ENCODE measurements around the gene JUNB. TPM values are rescaled to one million over a fixed set of nuclear protein-coding genes. Genes with fewer than 3 reads are reported as not detected.

The JUNB gene
- total RNA-seq, 1 experiment from 2014 or later, result 116 TPM

DNA sequence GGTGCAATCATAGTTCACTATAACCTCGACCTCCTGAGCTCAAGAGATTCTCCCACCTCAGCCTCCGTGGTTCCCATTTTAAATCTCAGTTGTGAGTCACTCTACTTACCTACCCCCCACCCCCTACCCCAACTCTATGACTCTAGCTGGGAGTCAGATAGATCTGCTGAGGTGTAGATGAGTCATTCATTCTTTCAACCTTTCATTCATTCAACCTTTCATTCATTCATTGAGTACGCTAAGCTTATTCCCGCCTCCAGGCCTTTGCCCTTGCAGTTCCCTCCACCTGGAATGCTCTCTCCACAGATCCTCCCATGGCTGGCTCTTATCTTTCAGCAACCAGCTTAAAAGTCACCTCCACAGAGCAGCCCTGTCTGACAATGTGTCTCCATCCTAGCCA, 45.9 kb downstream of the JUNB start:
- H3K4me3 Mint-ChIP-seq (ENCODE audit: low read depth, unreplicated experiment), result no peak overlapping the region
- BruUV-seq (replicated peaks), result no TSS peak
- peaks cover 15% of the 10 kb centered on the region for H3K36me3 Mint-ChIP-seq (ENCODE audit: insufficient read depth, unreplicated experiment)
- intact Hi-C loops (cut with micrococcal nuclease; ENCODE audit: unreplicated experiment), result no loop called here
- peaks cover 61% of the 10 kb centered on the region for H3K27me3 Mint-ChIP-seq (ENCODE audit: unreplicated experiment)
- no peak for DNase-seq
- TF ChIP-seq, protein P1, sequence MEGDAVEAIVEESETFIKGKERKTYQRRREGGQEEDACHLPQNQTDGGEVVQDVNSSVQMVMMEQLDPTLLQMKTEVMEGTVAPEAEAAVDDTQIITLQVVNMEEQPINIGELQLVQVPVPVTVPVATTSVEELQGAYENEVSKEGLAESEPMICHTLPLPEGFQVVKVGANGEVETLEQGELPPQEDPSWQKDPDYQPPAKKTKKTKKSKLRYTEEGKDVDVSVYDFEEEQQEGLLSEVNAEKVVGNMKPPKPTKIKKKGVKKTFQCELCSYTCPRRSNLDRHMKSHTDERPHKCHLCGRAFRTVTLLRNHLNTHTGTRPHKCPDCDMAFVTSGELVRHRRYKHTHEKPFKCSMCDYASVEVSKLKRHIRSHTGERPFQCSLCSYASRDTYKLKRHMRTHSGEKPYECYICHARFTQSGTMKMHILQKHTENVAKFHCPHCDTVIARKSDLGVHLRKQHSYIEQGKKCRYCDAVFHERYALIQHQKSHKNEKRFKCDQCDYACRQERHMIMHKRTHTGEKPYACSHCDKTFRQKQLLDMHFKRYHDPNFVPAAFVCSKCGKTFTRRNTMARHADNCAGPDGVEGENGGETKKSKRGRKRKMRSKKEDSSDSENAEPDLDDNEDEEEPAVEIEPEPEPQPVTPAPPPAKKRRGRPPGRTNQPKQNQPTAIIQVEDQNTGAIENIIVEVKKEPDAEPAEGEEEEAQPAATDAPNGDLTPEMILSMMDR (IDR thresholded peaks at IDR 0.05; ENCODE audit: unreplicated experiment), result no peak
- CTCF ChIA-PET, result no interaction called here
- peaks cover 6% of the 10 kb centered on the region for H3K4me1 Mint-ChIP-seq (ENCODE audit: low read depth, unreplicated experiment)
- no peak overlapping the region for H3K27ac Mint-ChIP-seq (ENCODE audit: unreplicated experiment)
- no peaks in the 10 kb centered on the region for H3K9me3 Mint-ChIP-seq (ENCODE audit: low read depth, unreplicated experiment)

DNA sequence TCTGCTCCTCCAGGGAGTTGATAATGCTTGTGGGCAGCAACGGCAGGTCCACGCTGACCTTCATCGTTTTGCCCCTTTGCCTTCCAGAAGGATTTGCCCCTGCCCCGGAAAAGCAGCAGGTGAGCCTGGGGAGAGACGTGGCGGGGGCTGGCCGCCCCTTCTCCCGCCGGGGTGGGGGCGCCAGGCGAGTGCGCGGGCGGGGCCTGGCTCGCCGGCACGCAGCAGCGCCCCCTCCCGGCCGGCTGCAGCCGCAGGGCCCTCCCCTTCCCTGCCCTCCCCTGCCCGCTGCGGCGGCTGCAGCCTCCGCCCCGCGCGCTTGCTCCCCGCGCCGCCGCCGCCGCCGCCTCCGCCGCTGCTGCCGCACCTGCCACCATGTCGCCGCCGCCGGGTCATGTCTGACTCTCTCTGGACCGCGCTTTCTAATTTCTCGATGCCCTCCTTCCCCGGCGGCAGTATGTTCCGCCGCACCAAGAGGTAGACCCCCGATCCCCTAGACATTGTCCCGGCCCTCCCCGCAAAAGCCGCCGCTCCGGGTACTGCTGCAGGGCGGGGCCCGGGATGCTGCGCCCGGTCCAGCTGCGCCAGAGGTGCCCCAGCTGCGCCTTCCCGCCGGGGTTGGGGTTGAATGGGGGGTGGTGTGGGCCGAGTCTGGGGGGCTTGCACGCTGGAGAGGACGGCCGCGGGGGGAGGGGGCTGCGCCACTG, 47.0 kb downstream of the JUNB start, which contains the start of gene MAST1:
Gene MAST1 (plus strand): TSS at position 334 of the 704 bp plus-strand sequence. CDS start 58 bp downstream, at position 392.
- Mint-ChIP-seq H3K36me3 (ENCODE audit: insufficient read depth, unreplicated experiment) (peaks cover 9% of the 10 kb centered on the region), H3K4me1 (ENCODE audit: low read depth, unreplicated experiment) (no peaks in the 10 kb centered on the region), H3K27me3 (ENCODE audit: unreplicated experiment) (peaks cover 56% of the 10 kb centered on the region), H3K27ac (ENCODE audit: unreplicated experiment) (no peak within 1 kb of the TSS), H3K9me3 (ENCODE audit: low read depth, unreplicated experiment) (no peaks in the 10 kb centered on the region), H3K4me3 (ENCODE audit: low read depth, unreplicated experiment) (peak within 1 kb of the TSS; percentile 64)
- TF ChIP-seq, protein P1 (IDR thresholded peaks at IDR 0.05; ENCODE audit: unreplicated experiment), result peak; percentile 37
- CTCF ChIA-PET, result no interaction called here
- no TSS peak for BruUV-seq (replicated peaks)
- DNase-seq, result peak; percentile 61
- intact Hi-C loops (cut with micrococcal nuclease; ENCODE audit: unreplicated experiment), result no loop called here

DNA sequence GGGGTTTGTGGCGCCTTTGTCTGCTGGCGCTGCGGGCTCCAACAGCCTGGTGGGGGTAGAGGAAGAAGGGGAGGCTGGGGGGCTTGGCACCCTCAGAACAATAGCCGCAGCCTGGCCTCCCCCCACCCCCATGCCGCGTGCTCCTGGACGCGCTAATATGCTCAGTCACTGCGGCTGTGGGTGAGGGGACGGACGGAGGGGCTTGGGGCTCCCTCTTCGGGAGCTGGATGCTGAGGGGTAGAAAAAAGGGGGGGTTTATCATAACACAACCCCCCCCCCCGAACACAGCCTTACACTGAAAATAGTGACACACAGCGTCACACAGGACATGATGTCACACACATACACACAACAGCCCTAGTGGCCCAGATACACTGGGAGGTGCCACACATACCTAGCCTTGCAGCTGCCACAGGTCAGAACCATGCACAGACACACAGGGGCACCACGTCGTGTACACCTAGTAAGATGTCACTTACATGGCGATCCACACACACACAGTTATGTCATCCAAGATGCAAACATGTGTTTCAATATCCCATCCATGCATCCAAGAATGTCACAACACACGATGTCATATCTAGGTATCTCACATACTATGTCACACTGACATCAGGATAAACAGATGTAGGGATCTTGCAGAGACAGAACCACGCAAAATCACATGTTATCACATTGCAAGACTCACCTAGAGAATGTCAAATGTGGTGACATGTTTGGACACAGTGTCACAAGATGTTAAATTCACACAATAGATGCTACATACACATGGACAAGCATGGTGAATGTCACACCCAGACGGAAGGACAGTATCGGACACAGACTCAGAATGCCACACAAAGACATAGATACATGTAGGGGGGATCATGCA, 47.8 kb downstream of the JUNB start:
- CTCF ChIA-PET, result no interaction called here
- peaks cover 54% of the 10 kb centered on the region for H3K27me3 Mint-ChIP-seq (ENCODE audit: unreplicated experiment)
- peak overlapping the region; percentile 64 for H3K4me3 Mint-ChIP-seq (ENCODE audit: low read depth, unreplicated experiment)
- peaks cover 9% of the 10 kb centered on the region for H3K36me3 Mint-ChIP-seq (ENCODE audit: insufficient read depth, unreplicated experiment)
- DNase-seq, result no peak
- BruUV-seq (replicated peaks), result no TSS peak
- intact Hi-C loops (cut with micrococcal nuclease; ENCODE audit: unreplicated experiment), result no loop called here
- H3K9me3 Mint-ChIP-seq (ENCODE audit: low read depth, unreplicated experiment), result no peaks in the 10 kb centered on the region
- H3K4me1 Mint-ChIP-seq (ENCODE audit: low read depth, unreplicated experiment), result no peaks in the 10 kb centered on the region
- TF ChIP-seq, protein P1 (IDR thresholded peaks at IDR 0.05; ENCODE audit: unreplicated experiment), result no peak
- no peak overlapping the region for H3K27ac Mint-ChIP-seq (ENCODE audit: unreplicated experiment)

DNA sequence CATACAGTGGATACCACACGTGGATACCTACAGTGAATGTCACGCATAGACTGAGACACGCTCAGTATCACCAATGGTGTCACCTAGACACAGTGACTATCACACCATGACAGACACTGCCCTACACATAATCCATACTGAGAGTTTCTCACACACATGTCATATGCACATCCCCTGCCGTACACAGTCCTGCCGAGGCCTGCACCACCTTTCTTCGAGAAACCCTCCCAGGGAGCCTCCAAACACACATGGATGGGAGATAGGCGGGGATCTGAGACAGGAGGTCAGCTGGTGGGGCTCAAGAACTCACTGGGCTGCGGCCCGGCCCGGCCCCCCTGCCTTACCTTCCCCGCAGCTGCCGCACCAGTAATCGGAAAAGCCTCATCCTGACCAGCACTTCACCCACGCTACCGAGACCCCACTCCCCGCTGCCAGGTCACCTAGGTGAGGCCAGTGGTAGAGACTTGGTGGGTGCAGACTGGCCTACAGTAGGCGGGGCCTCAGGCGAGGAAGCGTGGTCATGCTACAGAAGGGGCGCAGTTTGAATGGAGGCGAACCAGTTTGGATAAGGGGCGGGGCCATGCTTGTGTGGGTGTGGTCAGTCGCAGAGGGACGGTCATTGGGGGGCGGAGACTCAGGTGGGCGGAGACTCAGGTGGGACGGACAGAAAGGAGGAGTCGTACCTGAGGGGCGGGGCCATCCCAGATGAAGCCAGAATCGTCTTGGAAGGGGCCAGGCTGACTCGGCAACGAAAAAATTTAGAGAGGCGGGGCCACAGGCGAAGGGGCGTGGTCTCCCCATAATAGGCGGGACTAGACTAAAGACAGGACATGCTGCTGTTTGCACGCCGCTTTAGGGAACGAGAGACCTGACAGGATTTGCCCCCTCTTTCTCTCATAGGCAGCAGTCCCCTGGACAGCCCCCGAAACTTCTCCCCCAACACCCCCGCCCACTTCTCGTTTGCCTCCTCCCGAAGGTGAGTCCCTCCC, 49.1 kb downstream of the JUNB start:
- intact Hi-C loops (cut with micrococcal nuclease; ENCODE audit: unreplicated experiment), result no loop called here
- Mint-ChIP-seq H3K9me3 (ENCODE audit: low read depth, unreplicated experiment) (no peaks in the 10 kb centered on the region), H3K36me3 (ENCODE audit: insufficient read depth, unreplicated experiment) (peaks cover 9% of the 10 kb centered on the region), H3K27me3 (ENCODE audit: unreplicated experiment) (peaks cover 44% of the 10 kb centered on the region), H3K4me1 (ENCODE audit: low read depth, unreplicated experiment) (no peaks in the 10 kb centered on the region), H3K4me3 (ENCODE audit: low read depth, unreplicated experiment) (no peak overlapping the region), H3K27ac (ENCODE audit: unreplicated experiment) (no peak overlapping the region)
- CTCF ChIA-PET, result no interaction called here
- BruUV-seq (replicated peaks), result no TSS peak
- TF ChIP-seq, protein P1 (IDR thresholded peaks at IDR 0.05; ENCODE audit: unreplicated experiment), result no peak
- peak; percentile 59 for DNase-seq
